SK-N-SH (cell line): ENCODE data around the gene ARL17B. TPM values are rescaled to one million over a fixed set of nuclear protein-coding genes. Genes with fewer than 3 reads are reported as not detected.
"Not testable (repeated sequence)": the region's sequence is repeated elsewhere in the genome, so short reads cannot be mapped to it uniquely, and the experiment has no call there.

Experiments
- CTCF ChIA-PET: fragments of 300-600, 350-600 bp; formaldehyde crosslinking; extraction: SDS; loops from one replicate; lab custom pipeline; 2021; lab: Yijun Ruan, JAX
- POLR2A ChIA-PET: fragments of 350-600 bp; sonication (Branson Sonifier 250); formaldehyde crosslinking; extraction: SDS; loops from one replicate; lab custom pipeline; 2020; ENCODE audit warnings: antibody characterized with exemption, inconsistent platforms; lab: Yijun Ruan, JAX
- DNase-seq: peaks from one replicate; pipeline ENCODE4 v3.0.0; 2012
- H2AFZ ChIP-seq: fragments of 200-600 bp; sonication (generic); 2 replicates; pipeline ENCODE4 v1.8.1; 2016; ENCODE audit warnings: antibody characterized with exemption, mild to moderate bottlenecking, low read depth
- H3F3A ChIP-seq: fragments of 200-600 bp; sonication (generic); replicated peaks from 2 replicates; pipeline ENCODE3; 2016; ENCODE audit warnings: antibody characterized with exemption, mild to moderate bottlenecking; ENCODE audit not compliant: insufficient read depth
- H3K27ac ChIP-seq, 2 experiments: fragments of 200-500 bp in 1 of 2; fragments of 200-600 bp in 1 of 2; sonication (Bioruptor generic) in 1 of 2; sonication (generic), shearing (Covaris generic) in 1 of 2; 2 replicates each; pipeline versions ENCODE4 v1.5.1 to v1.6.1; 2014 to 2016; ENCODE audit warnings: low read depth in 2 of 2, inconsistent platforms in 1 of 2, low read length in 1 of 2, mild to moderate bottlenecking in 1 of 2, mixed read lengths in 1 of 2
- H3K27me3 ChIP-seq: fragments of 200-600 bp; sonication (generic), shearing (Covaris generic); 2 replicates; pipeline ENCODE4 v1.6.1; 2016; ENCODE audit warnings: mixed run types; ENCODE audit not compliant: insufficient read depth
- H3K36me3 ChIP-seq, 2 experiments: fragments of 200-500 bp in 1 of 2; fragments of 200-600 bp in 1 of 2; sonication (Bioruptor generic) in 1 of 2; sonication (generic) in 1 of 2; replicated peaks in 1 of 2; 2 replicates each; pipeline versions ENCODE3 to v1.5.1; 2014 to 2016; ENCODE audit warnings: low read length in 1 of 2, mild to moderate bottlenecking in 1 of 2; ENCODE audit not compliant: insufficient read depth in 2 of 2, control insufficient read depth in 1 of 2
- H3K4me1 ChIP-seq, 2 experiments: fragments of 200-500 bp in 1 of 2; fragments of 200-600 bp in 1 of 2; sonication (Bioruptor generic) in 1 of 2; sonication (generic), shearing (Covaris generic) in 1 of 2; 2 replicates each; pipeline versions ENCODE4 v1.5.1 to v1.6.1; 2014 to 2016; ENCODE audit warnings: low read depth in 1 of 2, low read length in 1 of 2, mixed run types in 1 of 2; ENCODE audit not compliant: insufficient read depth in 2 of 2, control insufficient read depth in 1 of 2
- H3K4me2 ChIP-seq: fragments of 200-600 bp; sonication (generic), shearing (Covaris generic); 2 replicates; pipeline ENCODE4 v1.6.1; 2017; ENCODE audit warnings: mixed run types
- H3K4me3 ChIP-seq, 2 experiments: fragments of 200-500 bp in 1 of 2; fragments of 200-600 bp in 1 of 2; sonication (Bioruptor generic) in 1 of 2; sonication (generic), shearing (Covaris generic) in 1 of 2; 2 replicates each; pipeline versions ENCODE4 v1.5.1 to v1.8.1; 2014 to 2016; ENCODE audit warnings: low read depth in 2 of 2, inconsistent platforms in 1 of 2, low read length in 1 of 2, mild to moderate bottlenecking in 1 of 2, mixed read lengths in 1 of 2, moderate library complexity in 1 of 2
- H3K79me2 ChIP-seq: fragments of 200-600 bp; sonication (generic); 2 replicates; pipeline ENCODE4 v1.8.1; 2017; ENCODE audit warnings: mild to moderate bottlenecking; ENCODE audit not compliant: insufficient read depth
- H3K9ac ChIP-seq: fragments of 200-600 bp; sonication (generic); 2 replicates; pipeline ENCODE4 v1.6.1; 2017; ENCODE audit warnings: mixed run types
- H3K9me2 ChIP-seq: fragments of 200-600 bp; sonication (generic); 2 replicates; pipeline ENCODE4 v1.6.1; 2017; ENCODE audit warnings: mixed run types
- H3K9me3 ChIP-seq: fragments of 200-600 bp; sonication (generic); 2 replicates; pipeline ENCODE4 v1.6.1; 2017; ENCODE audit warnings: mixed run types, mild to moderate bottlenecking, moderate library complexity
- H4K20me1 ChIP-seq: fragments of 200-600 bp; sonication (generic); 2 replicates; pipeline ENCODE4 v1.6.1; 2017; ENCODE audit warnings: mild to moderate bottlenecking, mixed run types; ENCODE audit not compliant: insufficient read depth
- WGBS: methylation state at CpG from one replicate; pipeline ENCODE4 v1.1.6; 2017; ENCODE audit warnings: low lambda C conversion rate; 5-methylcytosine and 5-hydroxymethylcytosine counted together
- polyA plus RNA-seq, 3 experiments: library from polyadenylated mRNA; depleted of rRNA; stranded (reverse); fragments of >200 nt; gene quantifications; 2 replicates each; pipeline ENCODE4 v1.2.3, GENCODE V29; 2012

Gene ARL17B
- polyA plus RNA-seq, 1 of the 3 experiments (the other 2 are of a cell fraction): 2.9 TPM

- WGBS: no CpG with 5 or more reads among the region's 19 CpGs
- H3K36me3 ChIP-seq, POLR2A ChIA-PET: not testable (repeated sequence)
Measured at GRCh38 chr17:46341220-46341619, 20.3 kb downstream of the ARL17B start.

GRCh38 chr17:46294831-46295230, 66.7 kb downstream of the ARL17B start, which contains the start of gene LRRC37A:
TSS of gene LRRC37A (plus strand) at chr17:46295131. CDS start at chr17:46295134, 3 bp downstream.
- H4K20me1 ChIP-seq, H3K36me3 ChIP-seq, H3K79me2 ChIP-seq, H3K9me2 ChIP-seq, H3K4me3 ChIP-seq, DNase-seq, H3K4me1 ChIP-seq, H3K27ac ChIP-seq, CTCF ChIA-PET, POLR2A ChIA-PET, H3K4me2 ChIP-seq, H3K9me3 ChIP-seq, H3F3A ChIP-seq, H3K27me3 ChIP-seq, H2AFZ ChIP-seq, H3K9ac ChIP-seq: not testable (repeated sequence)
- WGBS: no CpG with 5 or more reads among the region's 16 CpGs

More at GRCh38 chr17:46341220-46341619, 20.3 kb downstream of the ARL17B start:
- H3K79me2 ChIP-seq, H3K4me2 ChIP-seq, H3K9ac ChIP-seq, H3K4me3 ChIP-seq, CTCF ChIA-PET, H3K4me1 ChIP-seq, H3K9me2 ChIP-seq, H3F3A ChIP-seq, H4K20me1 ChIP-seq, DNase-seq, H3K27me3 ChIP-seq, H3K9me3 ChIP-seq, H2AFZ ChIP-seq, H3K27ac ChIP-seq: not testable (repeated sequence)

- H3K79me2 ChIP-seq, DNase-seq, H3F3A ChIP-seq, H3K4me2 ChIP-seq, H3K9me2 ChIP-seq, H4K20me1 ChIP-seq, H3K27ac ChIP-seq, H3K27me3 ChIP-seq, H3K4me3 ChIP-seq, POLR2A ChIA-PET, CTCF ChIA-PET, H3K4me1 ChIP-seq, H2AFZ ChIP-seq, H3K9me3 ChIP-seq, H3K36me3 ChIP-seq, H3K9ac ChIP-seq: not testable (repeated sequence)
- 84% methylated on average over 8 of the region's 8 CpGs for WGBS
Measured at GRCh38 chr17:46291618-46292017, 69.9 kb downstream of the ARL17B start.

- H3K9me2 ChIP-seq, H3K27me3 ChIP-seq, POLR2A ChIA-PET, H4K20me1 ChIP-seq, H3K4me1 ChIP-seq, H3K9me3 ChIP-seq, H3K79me2 ChIP-seq, H3K4me2 ChIP-seq, H3K4me3 ChIP-seq, H3K27ac ChIP-seq, DNase-seq, H3K9ac ChIP-seq, H2AFZ ChIP-seq, H3K36me3 ChIP-seq: not testable (repeated sequence)
- peaks cover 11% of the 10 kb centered on the region for H3F3A ChIP-seq
- WGBS: 97% methylated on average over 4 of the region's 4 CpGs
- CTCF ChIA-PET: interaction anchor here (0.7 to 2.1 kb wide), 2 partner anchors 98 to 289 kb away, joined by 3 to 7 read pairs; partner anchors contain the start of gene KANSL1
Measured at GRCh38 chr17:46290906-46291546, 70.5 kb downstream of the ARL17B start.

GRCh38 chr17:46287587-46287986, 74.0 kb downstream of the ARL17B start:
- H3K36me3 ChIP-seq, H3K9me2 ChIP-seq, H3K9ac ChIP-seq, H3K4me1 ChIP-seq, POLR2A ChIA-PET, H3K79me2 ChIP-seq, H3K4me3 ChIP-seq, H3K27ac ChIP-seq, H3K4me2 ChIP-seq, H3K9me3 ChIP-seq, DNase-seq, H3K27me3 ChIP-seq, H4K20me1 ChIP-seq, H2AFZ ChIP-seq: not testable (repeated sequence)
- H3F3A ChIP-seq: peaks cover 11% of the 10 kb centered on the region
- CTCF ChIA-PET: interaction anchor here (0.6 to 3.1 kb wide), 4 partner anchors 15 to 702 kb away, joined by 3 to 24 read pairs (median 6); no protein-coding TSS in a partner anchor
- 78% methylated on average over 7 of the region's 7 CpGs for WGBS
